OCI-LY7 (cell line): Measurements from ENCODE around the gene CARNS1. TPM values are rescaled to one million over a fixed set of nuclear protein-coding genes. Genes with fewer than 3 reads are reported as not detected.
A peak's percentile ranks its signal among the peaks of the same experiment; 100 is the strongest.

Experiments used
- BruUV-seq: library from RNA; stranded (reverse); fragments of 400-500 nt; replicated peaks from 2 replicates; lab custom pipeline; 2021; lab: Mats Ljungman, UMichigan
- CTCF ChIA-PET: fragments of 300-600 bp; sonication (Branson Sonifier 250); formaldehyde crosslinking; loops from one replicate; lab custom pipeline; 2022; ENCODE audit warnings: antibody characterized with exemption; ENCODE audit not compliant: unreplicated experiment; lab: Charles Lee
- POLR2A ChIA-PET: fragments of 300-600 bp; sonication (Branson Sonifier 250); formaldehyde crosslinking; loops from one replicate; lab custom pipeline; 2022; ENCODE audit warnings: antibody characterized with exemption; lab: Charles Lee
- DNase-seq: peaks from one replicate; pipeline ENCODE4 v3.0.0-alpha.2; 2015; ENCODE audit warnings: low spot score
- H2AFZ ChIP-seq: fragments of 200-600 bp; sonication (generic), shearing (Covaris generic); 2 replicates; pipeline ENCODE4 v1.6.1; 2014; ENCODE audit warnings: mild to moderate bottlenecking, antibody characterized with exemption, low read length, moderate library complexity
- H3K27ac ChIP-seq: fragments of 200-600 bp; sonication (generic); 2 replicates; pipeline ENCODE4 v1.5.1; 2014; ENCODE audit warnings: mixed run types, low read depth, mild to moderate bottlenecking, moderate library complexity, low read length, inconsistent platforms; ENCODE audit not compliant: poor library complexity, severe bottlenecking
- H3K36me3 ChIP-seq: fragments of 200-600 bp; sonication (generic); 2 replicates; pipeline ENCODE4 v1.6.1; 2014; ENCODE audit warnings: mild to moderate bottlenecking, antibody characterized with exemption, low read length, moderate library complexity, mixed read lengths; ENCODE audit not compliant: insufficient read depth
- H3K4me1 ChIP-seq: fragments of 200-600 bp; sonication (generic); 2 replicates; pipeline ENCODE4 v1.5.1; 2014; ENCODE audit warnings: mild to moderate bottlenecking, low read length; ENCODE audit not compliant: insufficient read depth, poor library complexity, severe bottlenecking
- H3K4me2 ChIP-seq: fragments of 200-600 bp; sonication (generic); 2 replicates; pipeline ENCODE4 v1.6.1; 2014; ENCODE audit warnings: mild to moderate bottlenecking, low read length
- H3K4me3 ChIP-seq: fragments of 200-600 bp; sonication (generic); 2 replicates; pipeline ENCODE4 v1.5.1; 2014; ENCODE audit warnings: mild to moderate bottlenecking, low read depth, low read length; ENCODE audit not compliant: poor library complexity, severe bottlenecking
- H3K79me2 ChIP-seq: fragments of 200-600 bp; sonication (generic); 2 replicates; pipeline ENCODE4 v1.6.1; 2016; ENCODE audit warnings: low read depth, mild to moderate bottlenecking, low read length, moderate library complexity, mixed read lengths; ENCODE audit not compliant: insufficient read depth
- H3K9me2 ChIP-seq: fragments of 200-600 bp; sonication (generic); 2 replicates; pipeline ENCODE4 v1.6.1; 2016; ENCODE audit warnings: mild to moderate bottlenecking, low read length, mixed read lengths; ENCODE audit not compliant: insufficient read depth
- H3K9me3 ChIP-seq: fragments of 200-600 bp; sonication (generic); 2 replicates; pipeline ENCODE4 v1.6.1; 2014; ENCODE audit warnings: mild to moderate bottlenecking, mixed run types, low read length, mixed read lengths
- H4K20me1 ChIP-seq: fragments of 200-600 bp; sonication (generic); 2 replicates; pipeline ENCODE4 v1.6.1; 2014; ENCODE audit warnings: mild to moderate bottlenecking, antibody characterized with exemption, low read length, moderate library complexity, mixed read lengths; ENCODE audit not compliant: insufficient read depth
- CTCF ChIP-seq: fragments of 200-600 bp; sonication (generic); conservative IDR thresholded peaks from 2 replicates; pipeline ENCODE4 v1.5.1; 2014; ENCODE audit warnings: mild to moderate bottlenecking, antibody characterized with exemption, low read length, moderate library complexity, mixed read lengths
- EZH2phosphoT487 ChIP-seq: fragments of 200-600 bp; sonication (generic); IDR thresholded peaks from 2 replicates; pipeline ENCODE4 v1.6.1; 2018; ENCODE audit warnings: low read depth, borderline replicate concordance, mild to moderate bottlenecking, mixed run types, antibody characterized with exemption, low read length, moderate library complexity, mixed read lengths
- intact Hi-C: fragments of 100-400 bp; cut with micrococcal nuclease; formaldehyde crosslinking; loops from one replicate; pipeline ENCODE4 v1.10.0; 2022; ENCODE audit not compliant: unreplicated experiment
- total RNA-seq, 2 experiments: library from RNA; depleted of rRNA in 1 of 2; stranded (reverse); fragments of >200 nt in 1 of 2; shearing (Covaris generic) in 1 of 2; gene quantifications; 2 replicates each; pipeline ENCODE4 v1.2.3, GENCODE V29; 2014 to 2022

Gene CARNS1
- total RNA-seq, 2 experiments from 2014 or later: 0.06 to 0.21 TPM

GRCh38 chr11:67393990-67394389, 21.5 kb upstream of the CARNS1 start:
- ChIA-PET POLR2A (interaction anchor here (1.0 kb wide), 1 partner anchor 10 kb away, joined by 6 read pairs; the partner anchor contains the start of gene TBC1D10C), CTCF (no interaction called here)
- Histone ChIP-seq H3K27ac (no peak overlapping the region), H3K9me2 (no peaks in the 10 kb centered on the region), H3K4me2 (no peak overlapping the region), H3K9me3 (no peaks in the 10 kb centered on the region), H4K20me1 (no peaks in the 10 kb centered on the region), H3K79me2 (peaks cover 19% of the 10 kb centered on the region; the same call in 1 of the 2 replicates), H3K4me1 (peaks cover 34% of the 10 kb centered on the region), H3K36me3 (peaks cover 54% of the 10 kb centered on the region), H3K4me3 (no peak overlapping the region), H2AFZ (no peak overlapping the region)
- TF ChIP-seq CTCF (no peak), EZH2phosphoT487 (no peak)
- intact Hi-C loops: no loop called here
- BruUV-seq: no TSS peak
- DNase-seq: no peak

DNA sequence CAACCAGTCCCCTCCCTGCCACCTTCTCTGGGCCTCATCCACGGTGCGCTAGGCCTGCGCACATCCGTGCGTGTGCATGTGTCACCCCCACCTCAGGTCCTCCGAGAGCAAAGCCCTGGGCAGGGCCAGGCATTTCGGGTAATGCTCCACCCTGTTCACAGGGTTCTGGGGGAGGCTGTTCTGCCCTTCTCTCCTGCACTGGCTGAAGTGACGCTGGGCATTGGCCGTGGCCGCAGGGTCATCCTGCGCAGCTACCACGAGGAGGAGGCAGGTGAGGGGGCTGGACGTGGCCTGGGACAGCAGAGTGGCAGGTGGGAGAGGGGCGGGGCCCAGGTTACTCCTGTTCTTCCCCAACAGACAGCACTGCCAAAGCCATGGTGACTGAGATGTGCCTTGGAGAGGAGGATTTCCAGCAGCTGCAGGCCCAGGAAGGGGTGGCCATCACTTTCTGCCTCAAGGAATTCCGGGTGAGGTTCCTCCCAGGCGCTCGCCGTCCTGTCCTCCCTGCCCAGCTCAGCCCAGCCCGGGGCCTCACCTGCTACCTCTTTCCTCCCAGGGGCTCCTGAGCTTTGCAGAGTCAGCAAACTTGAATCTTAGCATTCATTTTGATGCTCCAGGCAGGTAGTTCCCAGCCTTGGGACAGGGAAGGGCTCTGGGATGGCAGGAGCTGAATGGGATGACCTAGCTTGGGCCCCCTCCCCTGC, 19.8 kb upstream of the CARNS1 start:
- ChIA-PET POLR2A (no interaction called here), CTCF (no interaction called here)
- intact Hi-C loops: no loop called here
- TF ChIP-seq EZH2phosphoT487 (no peak), CTCF (no peak)
- Histone ChIP-seq H3K4me2 (no peak overlapping the region), H3K79me2 (peaks cover 23% of the 10 kb centered on the region; the same call in 1 of the 2 replicates), H3K27ac (no peak overlapping the region), H3K9me3 (no peaks in the 10 kb centered on the region), H3K4me3 (no peak overlapping the region), H4K20me1 (0 out of 2 replicates have a peak, but pooled peaks cover 6% of the 10 kb centered on the region), H2AFZ (no peak overlapping the region), H3K9me2 (no peaks in the 10 kb centered on the region), H3K36me3 (peaks cover 69% of the 10 kb centered on the region), H3K4me1 (peaks cover 33% of the 10 kb centered on the region)
- no peak for DNase-seq
- BruUV-seq: no TSS peak

DNA sequence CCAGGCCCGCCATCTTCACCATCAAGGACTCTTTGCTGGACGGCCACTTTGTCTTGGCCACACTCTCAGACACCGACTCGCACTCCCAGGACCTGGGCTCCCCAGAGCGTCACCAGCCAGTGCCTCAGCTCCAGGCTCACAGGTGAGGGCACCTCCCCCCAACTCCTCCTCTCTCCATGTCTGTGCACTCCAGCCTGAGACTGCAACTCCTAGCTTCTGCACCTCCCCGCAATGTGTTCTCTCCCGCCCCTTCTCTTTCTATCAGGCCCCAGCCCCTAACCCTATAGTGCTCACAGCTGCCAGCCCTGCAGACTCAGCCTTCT, 19.3 kb upstream of the CARNS1 start:
- Histone ChIP-seq H3K4me1 (peaks cover 32% of the 10 kb centered on the region), H3K79me2 (peaks cover 23% of the 10 kb centered on the region), H3K9me3 (no peaks in the 10 kb centered on the region), H3K27ac (peak overlapping the region; percentile 36), H2AFZ (no peak overlapping the region), H4K20me1 (0 out of 2 replicates have a peak, but pooled peaks cover 7% of the 10 kb centered on the region), H3K4me2 (no peak overlapping the region), H3K4me3 (no peak overlapping the region), H3K36me3 (peaks cover 72% of the 10 kb centered on the region), H3K9me2 (no peaks in the 10 kb centered on the region)
- intact Hi-C loops: no loop called here
- no TSS peak for BruUV-seq
- TF ChIP-seq EZH2phosphoT487 (no peak), CTCF (no peak)
- ChIA-PET POLR2A (no interaction called here), CTCF (no interaction called here)
- peak; percentile 0 for DNase-seq
